PC-9 (cell line): ENCODE data around the gene R3HDML. TPM values are rescaled to one million over a fixed set of nuclear protein-coding genes. Genes with fewer than 3 reads are reported as not detected.

Experiments
- BruUV-seq: library from RNA; stranded (reverse); fragments of 400-500 nt; replicated peaks from 2 replicates; lab custom pipeline; 2021; lab: Mats Ljungman, UMichigan
- CTCF ChIA-PET: fragments of 300-600 bp; sonication (Branson Sonifier 250); formaldehyde crosslinking; loops from one replicate; lab custom pipeline; 2022; ENCODE audit warnings: antibody characterized with exemption; lab: Charles Lee
- POLR2A ChIA-PET: fragments of 300-600 bp; sonication (Branson Sonifier 250); formaldehyde crosslinking; loops from one replicate; lab custom pipeline; 2022; ENCODE audit warnings: antibody characterized with exemption; ENCODE audit not compliant: unreplicated experiment; lab: Charles Lee
- DNase-seq, 2 experiments: peaks; one replicate each; pipeline versions ENCODE4 v3.0.0 to v3.0.0-alpha.2; 2015 to 2022; ENCODE audit warnings: mixed read lengths in 1 of 2
- H2AFZ ChIP-seq: fragments of 200-600 bp; sonication (generic); 2 replicates; pipeline ENCODE4 v1.8.1; 2017; ENCODE audit warnings: antibody characterized with exemption
- H3F3A ChIP-seq: fragments of 200-600 bp; sonication (generic); 2 replicates; pipeline ENCODE4 v1.8.1; 2017; ENCODE audit warnings: antibody characterized with exemption, mild to moderate bottlenecking, low read depth; ENCODE audit not compliant: insufficient read depth
- H3K27ac ChIP-seq: fragments of 200-600 bp; sonication (generic); 2 replicates; pipeline ENCODE4 v1.6.1; 2016; ENCODE audit warnings: mixed run types
- H3K27me3 ChIP-seq: fragments of 200-600 bp; sonication (generic); 2 replicates; pipeline ENCODE4 v1.6.1; 2016; ENCODE audit warnings: low read depth, mixed run types; ENCODE audit not compliant: insufficient read depth
- H3K36me3 ChIP-seq: fragments of 200-600 bp; sonication (generic); 2 replicates; pipeline ENCODE4 v1.6.1; 2016; ENCODE audit warnings: low read depth, mixed run types
- H3K4me1 ChIP-seq: fragments of 200-600 bp; sonication (generic); replicated peaks from 2 replicates; pipeline ENCODE4 v1.6.1; 2016; ENCODE audit warnings: mixed run types; ENCODE audit not compliant: insufficient read depth
- H3K4me2 ChIP-seq: fragments of 200-600 bp; sonication (generic); 2 replicates; pipeline ENCODE4 v1.6.1; 2017; ENCODE audit warnings: mixed run types
- H3K4me3 ChIP-seq: fragments of 200-600 bp; sonication (generic); 2 replicates; pipeline ENCODE4 v1.6.1; 2016; ENCODE audit warnings: mixed run types
- H3K79me2 ChIP-seq: fragments of 200-600 bp; sonication (generic); 2 replicates; pipeline ENCODE4 v1.6.1; 2017; ENCODE audit warnings: low read depth, mixed run types
- H3K9me2 ChIP-seq: fragments of 200-600 bp; sonication (generic); 2 replicates; pipeline ENCODE4 v1.8.1; 2017; ENCODE audit warnings: mild to moderate bottlenecking; ENCODE audit not compliant: insufficient read depth
- H3K9me3 ChIP-seq: fragments of 200-600 bp; sonication (generic); 2 replicates; pipeline ENCODE4 v1.8.1; 2016; ENCODE audit warnings: low read depth; ENCODE audit not compliant: insufficient read depth
- H4K20me1 ChIP-seq: fragments of 200-600 bp; sonication (generic); 2 replicates; pipeline ENCODE4 v1.8.1; 2017; ENCODE audit not compliant: insufficient read depth
- CTCF ChIP-seq: fragments of 200-600 bp; sonication (generic); conservative IDR thresholded peaks from 2 replicates; pipeline ENCODE4 v1.6.1; 2017; ENCODE audit warnings: mixed run types, antibody characterized with exemption, mild to moderate bottlenecking, moderate library complexity
- EZH2 ChIP-seq: fragments of 200-600 bp; sonication (generic); IDR thresholded peaks from 2 replicates; pipeline ENCODE4 v1.8.0; 2017; ENCODE audit warnings: antibody characterized with exemption, low read depth
- intact Hi-C: fragments of 100-400 bp; cut with micrococcal nuclease; formaldehyde crosslinking; loops from one replicate; pipeline ENCODE4 v1.10.0; 2022; ENCODE audit not compliant: unreplicated experiment
- total RNA-seq: library from RNA; stranded (reverse); gene quantifications from 2 replicates; pipeline ENCODE4 v1.2.3, GENCODE V29; 2021

R3HDML gene
- total RNA-seq, 1 experiment from 2014 or later, result not detected

GRCh38 chr20:44364780-44365179 lies 27.9 kb downstream of the R3HDML start:
- Histone ChIP-seq H3K9me2 (no peaks in the 10 kb centered on the region), H3K27ac (no peak overlapping the region), H3K79me2 (no peaks in the 10 kb centered on the region), H3K27me3 (peaks cover 14% of the 10 kb centered on the region; the same call in 1 of the 2 replicates), H4K20me1 (no peaks in the 10 kb centered on the region), H3K4me3 (no peak overlapping the region), H3K4me1 (no peaks in the 10 kb centered on the region), H3K36me3 (no peaks in the 10 kb centered on the region), H3F3A (no peaks in the 10 kb centered on the region), H3K4me2 (no peak overlapping the region), H2AFZ (no peak overlapping the region), H3K9me3 (no peaks in the 10 kb centered on the region)
- TF ChIP-seq CTCF, result no peak
- TF ChIP-seq EZH2, result no peak
- BruUV-seq, result no TSS peak
- CTCF ChIA-PET, result interaction anchor here (0.6 kb wide), 1 partner anchor 19 kb away, joined by 3 read pairs; no protein-coding TSS in a partner anchor
- no peak for DNase-seq
- POLR2A ChIA-PET, result no interaction called here
- intact Hi-C loops, result no loop called here

DNA sequence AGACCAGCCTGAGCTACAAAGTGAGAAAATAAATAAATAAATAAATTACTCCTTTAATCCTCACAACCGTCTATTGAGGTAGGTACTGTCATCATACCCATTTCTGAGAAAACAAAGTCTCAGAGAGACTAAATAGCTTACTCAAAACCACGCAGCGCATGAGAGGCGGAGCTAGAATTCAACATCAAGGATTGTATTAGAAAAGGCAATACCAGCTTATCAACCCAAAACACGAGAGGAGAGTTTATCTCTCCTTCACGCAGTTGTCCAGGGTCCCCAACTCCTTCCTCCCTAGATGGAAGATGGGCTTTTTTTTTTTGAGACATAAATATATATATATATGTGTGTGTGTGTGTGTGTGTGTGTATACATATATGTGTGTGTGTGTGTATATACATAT lies 30.9 kb downstream of the R3HDML start:
- intact Hi-C loops, result no loop called here
- ChIA-PET CTCF (interaction anchor here (0.7 kb wide), 1 partner anchor 469 kb away, joined by 3 read pairs; no protein-coding TSS in a partner anchor), POLR2A (interaction anchor here (0.6 kb wide), 1 partner anchor 160 kb away, joined by 9 read pairs; no protein-coding TSS in a partner anchor)
- no peaks in the 10 kb centered on the region for H3K4me1 ChIP-seq
- no peak overlapping the region for H3K4me3 ChIP-seq
- no peaks in the 10 kb centered on the region for H3K9me2 ChIP-seq
- H3K27me3 ChIP-seq, result peaks cover 16% of the 10 kb centered on the region; the same call in 1 of the 2 replicates
- H3K79me2 ChIP-seq, result no peaks in the 10 kb centered on the region
- H3K36me3 ChIP-seq, result no peaks in the 10 kb centered on the region
- no peak overlapping the region for H2AFZ ChIP-seq
- BruUV-seq, result no TSS peak
- TF ChIP-seq EZH2 (no peak), CTCF (no peak)
- H4K20me1 ChIP-seq, result no peaks in the 10 kb centered on the region
- no peak for DNase-seq
- H3F3A ChIP-seq, result no peaks in the 10 kb centered on the region
- no peaks in the 10 kb centered on the region for H3K9me3 ChIP-seq
- H3K4me2 ChIP-seq, result no peak overlapping the region
- no peak overlapping the region for H3K27ac ChIP-seq

- peak in 1 of 2 experiments; percentile 15 for DNase-seq
- ChIA-PET CTCF (no interaction called here), POLR2A (interaction anchor here (0.7 kb wide), 1 partner anchor 184 kb away, joined by 5 read pairs; the partner anchor contains the start of gene JPH2)
- no peaks in the 10 kb centered on the region for H3K4me1 ChIP-seq
- H3K27ac ChIP-seq, result no peak overlapping the region
- no peaks in the 10 kb centered on the region for H4K20me1 ChIP-seq
- TF ChIP-seq EZH2 (no peak), CTCF (no peak)
- intact Hi-C loops, result no loop called here
- H3K79me2 ChIP-seq, result no peaks in the 10 kb centered on the region
- H3K36me3 ChIP-seq, result no peaks in the 10 kb centered on the region
- no peaks in the 10 kb centered on the region for H3K9me2 ChIP-seq
- no TSS peak for BruUV-seq
- H3K4me2 ChIP-seq, result no peak overlapping the region
- H3K9me3 ChIP-seq, result no peaks in the 10 kb centered on the region
- H3K4me3 ChIP-seq, result no peak overlapping the region
- no peaks in the 10 kb centered on the region for H3F3A ChIP-seq
- H2AFZ ChIP-seq, result no peak overlapping the region
- H3K27me3 ChIP-seq, result peaks cover 20% of the 10 kb centered on the region
Measured at GRCh38 chr20:44370639-44371218, 33.9 kb downstream of the R3HDML start.
